GM19452 (cell line): Measurements from ENCODE around the gene PYCR2.
"Not testable (repeated sequence)": the region's sequence is repeated elsewhere in the genome, so short reads cannot be mapped to it uniquely, and the experiment has no call there.

ENCODE experiments used
- ATAC-seq: cut with Tn5 transposase; IDR thresholded peaks from one replicate; pipeline ENCODE4 v1.9.1; 2021; ENCODE audit not compliant: unreplicated experiment

Gene PYCR2

DNA sequence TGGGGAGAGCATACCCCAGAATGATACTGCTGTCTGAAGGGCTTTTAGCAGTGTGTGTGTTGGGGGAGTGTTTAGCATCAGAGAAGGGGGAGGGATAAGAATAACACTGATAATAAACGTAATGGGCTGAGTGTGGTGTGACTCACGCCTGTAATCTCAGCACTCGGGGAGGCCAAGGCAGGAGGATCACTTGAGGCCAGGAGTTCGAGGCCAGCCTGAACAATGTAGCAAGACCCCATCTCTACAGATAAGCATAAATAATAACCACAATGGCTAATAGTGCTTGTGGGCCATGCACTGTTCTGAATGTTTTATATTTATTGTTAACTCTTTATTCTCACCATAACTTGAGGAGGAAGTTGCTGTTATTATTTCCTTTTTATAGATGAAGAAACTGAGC lies 19.5 kb upstream of the PYCR2 start:
- ATAC-seq, result no peak

GRCh38 chr1:225942574-225942973 lies 18.5 kb upstream of the PYCR2 start:
- peak; percentile 87 for ATAC-seq

DNA sequence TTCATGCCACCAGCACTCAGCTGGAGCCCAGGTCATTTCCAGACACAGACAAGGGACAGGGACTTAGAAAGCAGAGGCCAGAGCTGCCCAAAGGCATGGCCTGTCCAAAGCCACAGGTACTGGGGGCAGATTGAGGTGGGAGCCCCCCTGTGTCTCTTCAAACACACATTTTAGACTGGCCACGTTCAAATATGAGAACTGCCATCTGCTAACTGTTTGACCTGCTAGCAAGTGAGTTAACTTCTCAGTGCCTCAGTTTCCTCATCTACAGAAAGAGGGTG lies 17.8 kb upstream of the PYCR2 start:
- no peak for ATAC-seq

DNA sequence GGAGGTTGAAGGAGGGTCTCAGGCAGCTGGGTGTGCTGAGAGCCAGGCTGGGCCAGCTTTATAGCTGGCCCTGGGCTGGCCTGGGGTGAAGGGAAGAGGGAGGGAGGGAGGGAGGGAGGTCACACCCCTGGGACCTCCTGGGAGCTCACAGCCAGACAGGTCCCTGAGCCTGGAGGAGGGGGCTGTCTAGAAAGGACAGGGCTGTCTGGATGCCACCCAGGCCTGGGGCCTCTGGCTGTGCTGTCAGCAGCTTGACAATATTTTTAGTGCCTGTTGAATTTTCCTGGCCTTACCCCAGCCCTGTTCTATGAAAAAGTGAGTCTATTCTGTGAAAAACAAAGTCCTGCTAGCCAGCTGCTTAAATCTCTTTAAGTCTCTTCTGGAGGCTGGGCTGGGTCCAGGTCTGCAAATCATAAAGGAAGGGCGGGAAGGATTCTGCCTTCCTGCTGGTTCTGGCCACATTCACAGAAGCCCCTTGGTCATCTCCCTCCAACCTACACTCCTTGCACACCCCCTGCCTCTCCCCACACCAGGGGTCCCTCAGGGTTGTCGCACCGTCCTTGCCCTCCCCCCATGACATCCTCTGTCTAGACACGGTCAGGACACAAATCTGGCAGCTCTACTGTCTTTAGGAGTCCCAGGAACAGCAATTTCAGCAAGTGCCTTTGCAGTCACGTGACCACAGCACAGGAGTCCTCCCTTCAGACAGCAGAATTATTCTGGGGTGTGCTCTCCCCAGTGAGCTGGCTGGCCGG lies 17.3 kb upstream of the PYCR2 start, which contains the start of gene LEFTY2:
LEFTY2 (minus strand) TSS at position 34 of the 755 bp plus-strand sequence. CDS start 80 bp downstream, outside the sequence.
- no peak for ATAC-seq

DNA sequence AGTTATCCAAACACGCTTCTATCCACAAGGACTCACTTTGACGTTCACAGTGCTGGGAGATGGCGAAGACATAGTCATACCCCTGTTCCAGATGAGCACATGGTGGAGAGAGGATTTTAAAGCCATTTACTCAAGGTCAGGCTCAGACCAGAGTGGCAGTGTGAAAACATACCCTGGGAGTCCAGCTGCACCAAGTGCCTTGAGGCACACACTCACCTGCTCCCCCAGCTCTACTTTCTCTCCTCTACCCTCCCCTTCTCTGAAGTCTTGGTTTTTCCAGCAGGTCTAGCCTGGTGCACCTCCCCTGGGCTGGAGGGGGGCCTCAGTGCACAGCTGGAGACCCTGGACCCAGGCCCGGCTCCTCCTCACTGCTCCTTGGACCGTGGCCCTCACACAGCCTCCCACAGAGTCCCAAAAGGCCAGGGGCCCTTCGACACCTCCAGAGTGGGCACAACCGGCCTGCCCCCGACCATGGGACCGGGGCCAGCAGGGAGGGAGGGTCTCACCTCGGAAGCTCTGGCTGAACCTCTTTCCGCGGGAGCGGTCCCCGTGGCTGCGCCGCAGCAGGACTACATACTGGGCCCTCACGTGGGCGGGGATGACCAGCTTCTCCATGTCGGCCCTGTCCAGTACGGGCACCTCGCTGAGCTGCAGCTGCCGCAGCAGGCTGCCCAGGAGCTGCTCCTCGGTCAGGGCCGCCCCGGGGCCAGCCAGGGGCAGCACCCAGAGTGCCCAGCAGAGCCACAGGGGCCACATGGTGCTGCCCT lies 16.5 kb upstream of the PYCR2 start:
- no peak for ATAC-seq

- ATAC-seq, result not testable (repeated sequence)
Measured at GRCh38 chr1:225939939-225940310, 15.9 kb upstream of the PYCR2 start.

DNA sequence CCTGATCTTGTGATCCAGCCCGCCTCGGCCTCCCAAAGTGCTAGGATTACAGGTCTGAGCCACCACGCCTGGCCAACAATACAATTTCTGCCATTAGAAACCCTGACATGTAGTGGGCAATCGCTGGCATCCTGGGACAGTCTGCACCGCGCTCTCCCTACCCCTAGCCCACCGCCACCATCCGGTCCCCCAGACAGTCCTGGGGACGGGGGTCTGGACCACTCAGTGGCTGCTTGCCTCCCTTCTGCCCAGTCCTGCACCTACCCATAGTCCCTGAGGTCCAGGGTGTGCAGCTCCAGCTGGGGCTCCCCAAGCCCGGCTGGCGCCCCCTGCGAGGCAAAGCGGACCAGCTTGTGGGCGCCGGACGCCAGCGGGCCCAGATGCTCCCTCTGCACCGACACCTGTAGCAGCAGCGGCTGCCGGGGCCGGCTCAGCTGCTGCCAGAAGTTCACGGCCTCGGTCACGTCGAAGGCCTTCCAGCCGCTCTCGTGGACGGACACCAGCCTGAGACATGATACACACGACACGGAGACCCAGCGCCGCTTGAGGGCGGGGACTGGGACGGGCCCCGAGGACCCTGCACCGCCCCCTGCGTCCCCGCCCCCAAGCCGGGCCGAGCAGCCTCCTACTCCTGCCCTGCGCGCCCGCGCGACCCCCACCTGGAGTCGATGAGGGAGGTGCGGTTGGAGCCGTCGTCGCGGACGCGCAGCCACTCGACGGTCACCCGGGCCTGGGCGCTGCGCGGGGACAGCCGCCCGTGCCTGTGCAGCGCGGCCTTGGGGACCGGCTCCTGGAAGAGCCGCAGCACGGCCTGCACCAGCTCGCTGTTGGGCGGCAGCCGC lies 15.3 kb upstream of the PYCR2 start:
- not testable (repeated sequence) for ATAC-seq

DNA sequence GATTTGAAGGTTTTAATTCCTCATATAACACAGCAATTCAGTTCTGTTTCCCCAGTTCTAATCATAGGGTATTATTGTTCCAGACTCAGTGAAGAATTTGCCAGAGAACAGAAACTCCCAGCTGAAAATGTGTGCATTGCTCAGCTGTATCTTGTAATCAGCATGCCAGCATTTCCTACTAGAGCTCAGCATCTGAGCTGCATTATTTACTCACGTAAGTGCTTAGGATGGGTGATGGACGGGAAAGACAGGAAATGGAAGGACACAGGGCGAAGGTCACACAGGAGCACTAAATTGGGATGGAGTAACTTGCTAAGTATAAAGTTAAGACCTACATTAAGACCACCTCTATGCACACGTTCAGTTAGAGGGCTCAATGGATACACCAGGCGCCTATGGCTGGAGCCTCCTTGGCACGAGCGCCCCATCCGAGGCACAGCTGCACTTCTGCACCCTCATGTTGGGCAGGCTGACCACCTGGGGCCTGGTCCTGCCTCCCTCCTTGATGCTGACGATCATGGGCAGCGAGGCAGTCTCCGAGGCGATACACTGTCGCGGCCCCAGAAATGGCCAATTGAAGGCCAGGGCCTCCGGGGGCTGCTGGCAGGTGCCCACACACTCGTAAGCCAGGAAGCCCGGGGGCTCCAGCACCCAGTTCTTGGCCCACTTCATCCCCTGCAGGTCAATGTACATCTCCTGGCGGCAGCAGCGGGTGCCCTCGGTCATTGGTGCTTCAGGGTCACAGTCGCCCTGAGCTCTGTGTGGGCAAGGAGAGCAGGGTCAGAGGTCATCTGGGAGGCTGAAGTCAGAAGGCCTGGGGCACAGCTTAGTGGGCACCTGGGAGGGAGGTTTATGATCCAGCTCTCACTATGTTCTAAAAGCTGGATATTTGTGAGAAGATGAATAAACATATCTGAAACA lies 13.3 kb upstream of the PYCR2 start:
- ATAC-seq, result no peak

GRCh38 chr1:225936523-225936922 lies 12.5 kb upstream of the PYCR2 start:
- no peak for ATAC-seq

DNA sequence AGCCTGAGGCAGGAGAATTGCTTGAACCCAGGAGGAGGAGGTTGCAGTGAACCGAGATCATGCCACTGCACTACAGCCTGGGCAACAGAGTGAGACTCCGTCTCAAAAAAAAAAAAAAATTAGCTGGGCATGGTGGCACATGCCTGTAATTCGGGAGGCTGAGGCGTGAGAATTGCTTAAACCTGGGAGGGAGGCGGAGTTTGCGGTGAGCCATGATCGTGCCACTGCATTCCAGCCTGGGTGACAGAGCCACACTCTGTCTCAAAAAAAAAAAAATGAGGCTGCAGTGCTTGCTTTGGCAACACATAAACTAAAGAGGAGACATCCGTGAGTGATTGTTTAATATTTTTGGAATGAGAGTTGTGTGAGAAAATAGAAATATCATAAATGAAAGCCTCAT lies 12.0 kb upstream of the PYCR2 start:
- ATAC-seq, result not testable (repeated sequence)

DNA sequence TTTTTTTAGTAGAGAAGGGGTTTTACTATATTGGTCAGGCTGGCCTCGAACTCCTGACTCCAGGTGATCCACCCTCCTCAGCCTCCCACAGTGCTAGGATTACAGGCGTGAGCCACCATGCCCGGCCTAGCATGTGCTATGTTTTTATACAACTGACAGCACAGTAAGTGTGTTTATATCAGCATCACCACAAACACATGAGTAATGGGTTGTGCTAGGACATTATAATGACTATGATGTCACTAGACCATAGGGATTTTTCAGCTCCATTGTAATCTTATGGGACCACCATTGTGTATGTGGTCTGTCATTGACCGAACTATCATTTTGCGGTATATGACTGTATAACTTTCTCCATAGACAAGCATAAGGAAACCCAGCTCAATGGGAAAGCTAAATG lies 10.7 kb upstream of the PYCR2 start:
- ATAC-seq, result no peak

- no peak for ATAC-seq
Measured at GRCh38 chr1:225933072-225933471, 9.0 kb upstream of the PYCR2 start.

GRCh38 chr1:225931270-225932136 lies 7.5 kb upstream of the PYCR2 start:
- no peak for ATAC-seq

DNA sequence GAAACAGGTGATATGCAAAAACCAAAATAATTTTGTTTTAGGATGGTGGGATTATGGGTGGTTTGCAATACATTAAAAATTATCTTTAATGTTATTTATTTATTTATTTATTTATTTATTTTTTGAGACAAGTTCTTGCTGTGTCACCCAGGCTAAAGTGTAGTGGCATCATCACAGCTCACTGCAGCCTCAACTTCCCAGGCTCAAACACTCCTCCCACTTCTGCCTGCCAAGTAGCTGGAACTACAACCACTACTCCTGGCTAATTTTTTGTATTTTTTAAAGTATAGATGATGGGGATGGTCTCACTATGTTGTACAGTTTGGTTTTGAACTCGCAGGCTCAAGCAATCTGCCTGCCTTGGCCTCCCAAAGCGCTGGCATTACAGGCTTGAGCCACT lies 6.5 kb upstream of the PYCR2 start:
- ATAC-seq, result no peak

- not testable (repeated sequence) for ATAC-seq
Measured at GRCh38 chr1:225929462-225929861, 5.4 kb upstream of the PYCR2 start.

DNA sequence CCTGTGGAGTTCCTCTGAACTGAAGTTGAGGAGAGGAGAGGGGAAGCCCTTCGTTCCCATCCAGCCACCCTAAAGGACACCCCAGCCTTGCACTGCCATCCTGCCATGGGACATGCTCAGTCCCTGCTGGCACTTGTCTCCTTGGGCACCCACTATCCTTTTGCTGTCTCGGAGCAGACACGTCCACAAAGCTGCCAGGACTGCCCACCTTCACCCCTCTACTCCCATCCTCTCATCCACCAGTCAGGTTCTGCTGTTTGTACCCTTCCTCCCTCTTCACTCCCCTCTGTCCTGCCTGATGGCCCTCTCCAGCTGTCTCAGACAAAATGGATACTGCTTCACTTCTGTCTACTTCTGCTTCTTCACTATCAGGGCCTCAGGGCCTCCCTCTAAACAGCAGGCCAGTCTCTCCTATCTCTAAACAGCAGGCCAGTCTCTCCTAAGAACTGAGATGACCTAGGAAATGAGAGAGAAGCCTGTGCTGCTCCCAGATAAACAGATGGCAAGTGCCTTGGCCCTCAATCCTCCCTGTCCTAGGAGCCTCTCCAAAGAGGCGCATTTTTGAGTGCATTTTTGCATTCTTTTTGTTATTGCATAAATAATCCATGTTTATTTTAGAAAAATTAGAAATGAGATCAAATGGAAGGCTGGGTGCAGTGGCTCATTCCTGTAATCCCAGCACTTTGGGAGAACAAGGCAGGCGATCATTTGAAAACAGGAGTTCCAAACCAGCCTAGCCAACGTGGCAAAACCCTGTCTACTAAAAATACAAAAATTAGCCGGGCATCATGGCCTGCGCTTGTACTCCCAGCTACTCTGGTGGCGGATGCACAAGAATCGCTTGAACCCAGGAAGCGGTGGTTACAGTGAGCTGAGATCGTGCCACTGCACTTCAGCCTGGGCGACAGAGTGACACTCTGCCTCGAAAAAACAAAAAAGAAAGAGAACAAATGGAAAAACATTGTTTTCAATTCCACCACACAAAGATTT lies 4.4 kb upstream of the PYCR2 start:
- ATAC-seq, result no peak

- ATAC-seq, result no peak
Measured at GRCh38 chr1:225926551-225927113, 2.6 kb upstream of the PYCR2 start.

- ATAC-seq, result no peak
Measured at GRCh38 chr1:225923381-225923691, 714 bp downstream of the PYCR2 start.
